ENCODE data around the gene TACC2.
"Not testable (repeated sequence)": the region's sequence is repeated elsewhere in the genome, so short reads cannot be mapped to it uniquely, and the experiment has no call there.

Gene TACC2

GRCh38 chr10:122060250-122060649, 71.3 kb downstream of the TACC2 start:
- H3K9ac ChIP-seq: no peak overlapping the region
- no peak for TF ChIP-seq Cebpa-rat (IDR thresholded peaks at IDR 0.05)
- H3K4me3 ChIP-seq: no peak overlapping the region
- H3K36me3 ChIP-seq: no peaks in the 10 kb centered on the region
- H4K20me1 ChIP-seq: no peaks in the 10 kb centered on the region
- peaks cover 0 to 24% (median 0%) of the 10 kb centered on the region in 10 experiments; a peak in 8 of 20 replicates for H3K4me1 ChIP-seq
- H3K27me3 ChIP-seq: no peaks in the 10 kb centered on the region
- H3K9me3 ChIP-seq (replicated peaks in 1 of 11): no peaks in the 10 kb centered on the region
- no peak overlapping the region for H3K27ac ChIP-seq
- no peak overlapping the region for H3K4me2 ChIP-seq

GRCh38 chr10:122062831-122063674, 74.1 kb downstream of the TACC2 start:
- Histone ChIP-seq H4K20me1 (no peaks in the 10 kb centered on the region), H3K36me3 (no peaks in the 10 kb centered on the region), H3K27me3 (no peaks in the 10 kb centered on the region), H3K27ac (peak overlapping the region in 3 of 11 experiments; percentile 5 to 56 (median 39); a peak in 4 of 22 replicates), H3K4me3 (no peak overlapping the region), H3K9ac (peak overlapping the region in 2 of 11 experiments; percentile 9 to 48; a peak in 2 of 22 replicates), H3K9me3 (replicated peaks in 1 of 11) (peaks cover 6 to 11% (median 9%) of the 10 kb centered on the region in 11 experiments; a peak in 20 of 22 replicates), H3K4me2 (peak overlapping the region in 4 of 11 experiments; percentile 6 to 62 (median 50); a peak in 7 of 22 replicates), H3K4me1 (peaks cover 0 to 24% (median 0%) of the 10 kb centered on the region in 10 experiments; a peak in 8 of 20 replicates)
- TF ChIP-seq Cebpa-rat (IDR thresholded peaks at IDR 0.05): no peak

- H3K27me3 ChIP-seq, H4K20me1 ChIP-seq, H3K9ac ChIP-seq, H3K4me2 ChIP-seq, H3K27ac ChIP-seq, H3K36me3 ChIP-seq, H3K4me3 ChIP-seq: not testable (repeated sequence)
- Histone ChIP-seq H3K4me1 (peaks cover 0 to 21% (median 0%) of the 10 kb centered on the region in 10 experiments; a peak in 8 of 20 replicates), H3K9me3 (replicated peaks in 1 of 11) (peaks cover 6 to 11% (median 9%) of the 10 kb centered on the region in 11 experiments; a peak in 20 of 22 replicates)
These were observed 77.5 kb downstream of the TACC2 start for GRCh38 chr10:122066337-122066939.

- Histone ChIP-seq H3K4me2 (no peak overlapping the region), H4K20me1 (no peaks in the 10 kb centered on the region), H3K4me3 (no peak overlapping the region), H3K27ac (no peak overlapping the region), H3K9me3 (replicated peaks in 1 of 11) (peaks cover 6 to 11% (median 9%) of the 10 kb centered on the region in 11 experiments; a peak in 20 of 22 replicates), H3K36me3 (no peaks in the 10 kb centered on the region), H3K27me3 (no peaks in the 10 kb centered on the region), H3K4me1 (peaks cover 0 to 4% (median 0%) of the 10 kb centered on the region in 10 experiments; a peak in 3 of 20 replicates), H3K9ac (no peak overlapping the region)
- no peak for TF ChIP-seq Cebpa-rat (IDR thresholded peaks at IDR 0.05)
These were observed 79.9 kb downstream of the TACC2 start for GRCh38 chr10:122068844-122069243.

- Histone ChIP-seq H3K36me3 (no peaks in the 10 kb centered on the region), H3K4me3 (no peak overlapping the region), H3K9me3 (replicated peaks in 1 of 11) (no peaks in the 10 kb centered on the region), H3K27me3 (no peaks in the 10 kb centered on the region), H4K20me1 (no peaks in the 10 kb centered on the region), H3K4me1 (no peaks in the 10 kb centered on the region), H3K9ac (no peak overlapping the region), H3K4me2 (no peak overlapping the region), H3K27ac (no peak overlapping the region)
- TF ChIP-seq Cebpa-rat (IDR thresholded peaks at IDR 0.05): no peak
These were observed 83.5 kb downstream of the TACC2 start for GRCh38 chr10:122072491-122072890.

- H3K4me1 ChIP-seq: no peaks in the 10 kb centered on the region
- no peak for TF ChIP-seq Cebpa-rat (IDR thresholded peaks at IDR 0.05)
- no peaks in the 10 kb centered on the region for H3K9me3 ChIP-seq (replicated peaks in 1 of 11)
- H3K9ac ChIP-seq: no peak overlapping the region
- H3K27me3 ChIP-seq: no peaks in the 10 kb centered on the region
- no peak overlapping the region for H3K4me2 ChIP-seq
- H4K20me1 ChIP-seq: no peaks in the 10 kb centered on the region
- H3K36me3 ChIP-seq: no peaks in the 10 kb centered on the region
- H3K4me3 ChIP-seq: no peak overlapping the region
- H3K27ac ChIP-seq: no peak overlapping the region
These were observed 84.5 kb downstream of the TACC2 start for GRCh38 chr10:122073508-122073907.

GRCh38 chr10:122075171-122075570, 86.2 kb downstream of the TACC2 start:
- Histone ChIP-seq H3K36me3 (no peaks in the 10 kb centered on the region), H3K4me3 (no peak overlapping the region), H3K4me1 (no peaks in the 10 kb centered on the region), H3K9ac (no peak overlapping the region), H3K27ac (no peak overlapping the region), H3K4me2 (no peak overlapping the region), H3K27me3 (no peaks in the 10 kb centered on the region), H3K9me3 (replicated peaks in 1 of 11) (no peaks in the 10 kb centered on the region), H4K20me1 (no peaks in the 10 kb centered on the region)
- TF ChIP-seq Cebpa-rat (IDR thresholded peaks at IDR 0.05): no peak

GRCh38 chr10:122075876-122076275, 86.9 kb downstream of the TACC2 start:
- H3K27me3 ChIP-seq: not testable (repeated sequence)

GRCh38 chr10:122077311-122077875, 88.4 kb downstream of the TACC2 start:
- no peaks in the 10 kb centered on the region for H4K20me1 ChIP-seq
- H3K4me3 ChIP-seq: no peak overlapping the region
- no peaks in the 10 kb centered on the region for H3K27me3 ChIP-seq
- no peaks in the 10 kb centered on the region for H3K4me1 ChIP-seq
- H3K4me2 ChIP-seq: no peak overlapping the region
- no peaks in the 10 kb centered on the region for H3K36me3 ChIP-seq
- no peak for TF ChIP-seq Cebpa-rat (IDR thresholded peaks at IDR 0.05)
- no peaks in the 10 kb centered on the region for H3K9me3 ChIP-seq (replicated peaks in 1 of 11)
- no peak overlapping the region for H3K9ac ChIP-seq
- H3K27ac ChIP-seq: no peak overlapping the region

More at GRCh38 chr10:122075876-122076275, 86.9 kb downstream of the TACC2 start:
- not testable (repeated sequence) for H3K36me3 ChIP-seq; H4K20me1 ChIP-seq; H3K4me1 ChIP-seq; H3K9me3 ChIP-seq (replicated peaks in 1 of 11); H3K9ac ChIP-seq; H3K27ac ChIP-seq; H3K4me2 ChIP-seq; H3K4me3 ChIP-seq

Data from BLaER1 treated with 17β-estradiol and CSF1 and Interleukin-3, amounts not matched to agents 10 nM and 100 nM (cell line).